Measurements from ENCODE around the gene RNF146.
"Not testable (repeated sequence)": the region's sequence is repeated elsewhere in the genome, so short reads cannot be mapped to it uniquely, and the experiment has no call there.

RNF146 gene

GRCh38 chr6:127289934-127290333 lies 23.3 kb downstream of the RNF146 start:
- DNase-seq: no peak

DNA sequence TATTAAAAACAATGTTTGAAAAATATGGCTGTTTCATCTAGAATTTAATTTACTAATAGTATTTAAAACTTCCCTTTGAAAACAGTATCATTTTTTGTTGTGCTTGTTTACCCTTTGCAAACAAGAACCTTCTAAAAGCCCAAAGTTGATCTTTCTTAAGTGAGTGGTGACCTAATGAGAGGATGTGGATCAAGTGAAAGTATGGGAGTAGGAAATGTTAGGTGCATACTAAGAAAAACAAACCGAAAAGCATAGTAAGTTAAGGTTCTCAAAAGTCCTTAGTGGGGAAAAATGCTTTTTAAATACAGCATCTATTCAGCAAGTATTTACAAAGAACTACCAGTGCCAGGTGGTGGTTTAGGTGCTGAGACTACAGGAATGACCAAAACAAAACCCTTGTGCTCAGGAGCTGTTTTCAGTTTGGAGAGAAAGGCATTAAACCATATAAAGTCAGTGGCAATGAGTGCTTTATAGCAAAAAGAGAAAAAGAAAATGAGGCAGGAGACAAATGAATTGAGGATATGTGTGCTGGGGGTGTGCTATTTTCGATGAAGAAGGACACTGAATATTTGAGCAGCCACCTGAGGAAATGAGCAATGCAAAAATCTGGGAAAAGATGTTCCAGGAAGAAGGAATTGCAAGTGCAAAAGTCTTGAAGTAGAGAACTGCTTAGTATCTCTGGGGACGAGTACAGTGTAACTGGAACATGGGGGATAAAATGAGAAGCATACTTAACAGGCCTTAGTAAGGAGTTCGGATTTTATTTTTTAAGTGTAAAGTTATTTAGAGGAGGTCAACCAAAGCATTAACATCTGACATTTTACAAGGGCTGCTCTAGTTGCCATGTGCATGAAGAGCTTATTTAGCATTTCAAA lies 24.0 kb downstream of the RNF146 start:
- DNase-seq: no peak

DNA sequence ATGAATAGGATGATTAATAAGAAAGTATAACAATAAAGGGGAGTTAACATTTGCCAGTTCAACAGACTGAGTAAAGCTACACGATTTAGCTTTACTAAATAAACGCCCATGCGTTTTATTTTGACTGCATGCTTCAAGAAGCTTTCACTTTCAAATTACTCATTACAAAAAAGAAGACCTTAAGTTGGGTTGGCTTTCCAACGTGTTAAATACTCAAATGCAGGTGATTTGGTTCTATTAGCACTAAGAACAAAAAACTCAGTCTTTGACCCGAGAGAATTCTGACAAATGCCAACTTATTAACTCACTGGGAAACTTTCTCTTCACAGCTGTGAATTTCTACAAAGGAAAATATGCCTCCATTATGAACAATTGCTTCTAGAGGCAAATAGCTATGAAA lies 24.8 kb downstream of the RNF146 start:
- no peak for DNase-seq

- no peak for DNase-seq
Observed at GRCh38 chr6:127297502-127298070, 30.9 kb downstream of the RNF146 start.

- DNase-seq: no peak
Observed at GRCh38 chr6:127298475-127298874, 31.8 kb downstream of the RNF146 start.

GRCh38 chr6:127299522-127300240 lies 33.0 kb downstream of the RNF146 start:
- DNase-seq: no peak

GRCh38 chr6:127300411-127300810 lies 33.7 kb downstream of the RNF146 start:
- no peak for DNase-seq

GRCh38 chr6:127301199-127301700 lies 34.6 kb downstream of the RNF146 start:
- DNase-seq: no peak

- no peak for DNase-seq
Observed at GRCh38 chr6:127302728-127303660, 36.3 kb downstream of the RNF146 start.

DNA sequence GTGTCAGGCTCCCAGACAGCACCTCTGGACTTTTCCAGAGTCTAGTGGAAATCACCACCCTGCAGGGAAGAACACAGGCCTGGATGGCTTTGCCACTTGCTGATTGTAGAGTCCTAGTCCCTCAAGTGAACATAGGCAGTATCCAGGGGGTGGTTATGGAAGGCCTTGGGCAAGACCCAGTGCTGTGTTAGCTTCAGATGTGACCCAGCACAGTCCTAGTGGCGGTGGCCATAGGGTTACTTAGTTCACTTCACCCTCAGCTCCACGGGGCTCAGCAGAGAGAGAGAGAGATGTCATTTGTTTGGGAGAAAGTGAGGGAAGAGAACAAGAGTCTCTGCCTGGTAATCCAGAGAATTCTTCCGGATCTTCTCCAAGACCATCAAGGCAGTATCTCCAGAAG lies 37.3 kb downstream of the RNF146 start:
- DNase-seq: no peak

- no peak for DNase-seq
Observed at GRCh38 chr6:127305741-127306140, 39.1 kb downstream of the RNF146 start.

DNA sequence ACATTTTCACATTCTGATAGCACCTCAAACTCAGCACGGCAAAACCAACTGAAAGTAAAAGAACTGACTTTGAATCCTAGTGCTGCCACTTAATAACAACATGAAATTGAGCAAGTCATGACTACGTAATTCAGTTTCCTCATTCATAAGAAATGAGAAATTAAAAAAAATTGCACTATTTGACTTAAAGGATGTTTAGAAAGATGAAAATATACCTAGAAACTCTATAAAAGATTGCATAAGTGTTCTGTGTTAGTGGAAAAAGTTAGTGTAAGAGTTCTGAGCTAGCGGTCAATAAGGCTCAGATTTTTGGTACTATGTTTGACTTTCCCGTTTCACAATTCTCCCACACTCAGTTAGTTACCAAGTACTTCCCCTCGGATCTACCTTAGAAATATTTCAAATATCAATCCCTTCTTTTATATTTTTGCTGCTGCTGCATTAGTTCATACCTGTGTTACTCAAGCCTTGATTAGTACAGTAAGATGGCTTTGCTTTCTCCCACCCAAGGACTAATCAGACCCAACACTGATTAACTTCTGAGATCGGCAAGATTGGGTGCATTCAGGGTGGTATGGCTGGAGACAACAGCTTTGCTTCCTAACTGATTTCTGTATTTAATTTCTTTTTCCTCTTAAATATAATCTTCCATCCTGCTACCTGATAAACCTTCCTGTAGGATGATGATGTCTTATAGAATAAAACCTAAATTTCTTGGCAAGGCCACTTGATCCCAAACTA lies 50.9 kb downstream of the RNF146 start:
- no peak for DNase-seq

GRCh38 chr6:127319686-127320085 lies 53.0 kb downstream of the RNF146 start:
- no peak for DNase-seq

GRCh38 chr6:127328043-127328609 lies 61.5 kb downstream of the RNF146 start:
- DNase-seq: no peak

DNA sequence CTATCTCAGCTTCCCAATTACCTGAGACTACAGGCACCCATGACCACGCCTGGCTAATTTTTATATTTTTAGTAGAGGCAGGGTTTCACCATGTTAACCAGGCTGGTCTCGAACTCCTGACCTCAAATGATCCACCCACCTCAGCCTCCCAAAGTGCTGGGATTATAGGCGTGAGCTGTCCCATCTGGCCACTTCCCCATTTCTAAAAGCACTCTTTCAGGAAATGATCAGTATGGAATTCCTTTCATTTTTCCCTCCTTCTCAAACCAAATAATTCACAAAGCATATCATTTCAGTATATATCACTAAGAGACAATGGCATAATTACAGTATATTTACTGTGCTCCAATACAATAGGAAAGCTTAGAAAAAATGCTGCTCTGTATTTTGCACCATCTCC lies 64.6 kb downstream of the RNF146 start:
- DNase-seq: not testable (repeated sequence)

DNA sequence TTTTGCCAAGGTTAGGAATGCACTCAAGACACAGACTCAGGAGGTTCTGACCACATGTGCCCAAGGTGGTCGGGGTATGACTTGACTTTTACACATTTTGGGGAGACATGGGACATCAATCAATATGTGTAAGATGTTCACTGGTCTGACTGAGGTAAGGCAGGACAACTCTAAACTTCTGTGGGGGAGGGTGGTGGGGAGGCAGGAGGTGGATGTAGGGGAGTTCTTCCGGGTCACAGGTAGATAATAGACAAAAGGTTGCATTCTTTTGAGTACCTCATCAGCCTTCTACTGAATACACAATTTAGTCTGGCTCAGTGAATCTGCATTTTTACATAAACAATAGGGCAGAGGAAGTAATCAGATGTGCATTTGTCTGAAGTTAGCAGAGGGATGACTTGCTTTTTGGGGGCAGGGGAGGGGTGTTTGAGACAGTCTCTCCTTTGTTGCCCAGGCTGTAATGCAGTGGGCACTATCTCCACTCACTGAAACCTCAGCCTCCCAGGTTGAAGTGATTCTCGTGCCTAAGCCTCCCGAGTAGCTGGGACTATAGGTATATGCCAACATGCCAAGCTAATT lies 65.8 kb downstream of the RNF146 start:
- DNase-seq: no peak
